Mucosa of gallbladder (tissue), 1 donor: ENCODE measurements around the gene ZNF319. TPM values are rescaled to one million over a fixed set of nuclear protein-coding genes. Genes with fewer than 3 reads are reported as not detected.

Experiments used
- DNase-seq: peaks from one replicate; pipeline ENCODE4 v3.0.0-alpha.2; 2020; ENCODE audit warnings: low spot score
- total RNA-seq: library from RNA; stranded (reverse); gene quantifications from one replicate; pipeline ENCODE4 v1.2.1, GENCODE V29; 2021
- donor health status: DM: no; HTN: no; CAD: no.

Gene ZNF319
- total RNA-seq, 1 donor from 2014 or later, result 12.1 TPM

- DNase-seq, result no peak
These were observed 44.1 kb downstream of the ZNF319 start for GRCh38 chr16:57956270-57956808.

DNA sequence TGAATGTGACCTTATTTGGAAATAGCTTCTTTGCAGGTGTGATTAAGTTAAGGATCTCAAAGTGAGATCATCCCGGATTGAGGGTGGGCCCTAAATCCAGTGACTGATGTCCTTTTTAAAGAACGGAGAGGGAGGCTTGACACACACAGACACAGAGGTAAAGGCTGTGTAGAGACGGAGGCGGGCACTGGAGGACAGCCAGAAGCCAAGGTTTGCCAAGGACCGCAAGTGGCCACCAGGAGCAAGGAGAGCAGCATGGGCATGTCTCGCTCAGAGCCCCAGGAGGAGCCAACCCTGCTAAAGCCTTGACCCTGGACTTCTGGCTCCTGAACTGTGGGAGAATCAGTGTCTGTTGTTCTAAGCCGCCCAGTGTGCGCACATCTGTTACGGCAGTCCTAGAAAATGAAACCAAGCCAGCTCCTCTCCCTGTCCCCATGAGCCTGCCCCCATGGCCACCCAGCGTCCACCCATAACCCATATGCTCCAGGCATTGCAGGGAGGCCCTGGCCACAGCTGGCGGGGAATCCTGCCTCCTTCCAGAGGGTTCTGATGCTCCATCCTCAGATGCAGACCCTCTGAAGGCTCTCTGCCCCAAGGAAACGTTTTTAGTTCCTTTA lies 44.8 kb downstream of the ZNF319 start:
- DNase-seq, result no peak

DNA sequence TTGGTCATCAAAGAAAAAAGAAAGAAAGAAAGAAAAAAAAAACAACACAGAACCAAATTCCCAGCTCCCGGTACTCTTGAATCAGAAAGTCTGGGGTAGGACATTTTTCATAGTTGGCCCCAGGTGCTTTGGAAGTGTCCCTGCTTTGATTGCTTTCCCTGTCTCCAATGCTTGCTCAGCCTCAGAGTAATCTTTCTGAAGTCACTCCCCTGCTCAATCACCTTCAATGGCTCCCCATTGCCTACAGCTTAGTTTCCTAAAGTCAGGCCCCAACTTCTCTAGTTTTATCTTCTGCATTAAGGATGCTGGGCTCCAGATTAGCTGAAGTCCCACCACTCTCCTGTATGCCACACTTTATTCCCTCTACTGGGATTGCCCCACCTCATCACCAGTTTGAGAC lies 46.6 kb downstream of the ZNF319 start:
- DNase-seq, result no peak

DNA sequence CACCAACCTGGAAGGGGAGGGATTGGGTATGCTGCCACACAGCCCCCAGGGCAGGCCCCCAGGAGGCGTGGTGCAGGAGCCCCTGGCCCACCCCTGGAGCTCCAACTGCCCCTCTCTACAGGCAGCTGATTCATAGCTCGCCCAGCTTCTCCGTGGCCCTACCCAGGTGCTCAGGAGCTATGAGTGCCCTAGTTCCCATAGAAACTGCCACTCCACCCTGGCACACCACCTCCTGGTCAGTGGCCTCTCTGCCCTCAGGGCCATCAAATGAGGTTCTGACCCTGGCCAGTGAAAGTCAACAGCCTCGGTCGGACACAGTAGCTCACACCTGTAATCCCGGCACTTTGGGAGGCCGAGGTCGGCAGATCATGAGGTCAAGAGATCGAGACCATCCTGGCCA lies 47.6 kb downstream of the ZNF319 start:
- DNase-seq, result no peak

DNA sequence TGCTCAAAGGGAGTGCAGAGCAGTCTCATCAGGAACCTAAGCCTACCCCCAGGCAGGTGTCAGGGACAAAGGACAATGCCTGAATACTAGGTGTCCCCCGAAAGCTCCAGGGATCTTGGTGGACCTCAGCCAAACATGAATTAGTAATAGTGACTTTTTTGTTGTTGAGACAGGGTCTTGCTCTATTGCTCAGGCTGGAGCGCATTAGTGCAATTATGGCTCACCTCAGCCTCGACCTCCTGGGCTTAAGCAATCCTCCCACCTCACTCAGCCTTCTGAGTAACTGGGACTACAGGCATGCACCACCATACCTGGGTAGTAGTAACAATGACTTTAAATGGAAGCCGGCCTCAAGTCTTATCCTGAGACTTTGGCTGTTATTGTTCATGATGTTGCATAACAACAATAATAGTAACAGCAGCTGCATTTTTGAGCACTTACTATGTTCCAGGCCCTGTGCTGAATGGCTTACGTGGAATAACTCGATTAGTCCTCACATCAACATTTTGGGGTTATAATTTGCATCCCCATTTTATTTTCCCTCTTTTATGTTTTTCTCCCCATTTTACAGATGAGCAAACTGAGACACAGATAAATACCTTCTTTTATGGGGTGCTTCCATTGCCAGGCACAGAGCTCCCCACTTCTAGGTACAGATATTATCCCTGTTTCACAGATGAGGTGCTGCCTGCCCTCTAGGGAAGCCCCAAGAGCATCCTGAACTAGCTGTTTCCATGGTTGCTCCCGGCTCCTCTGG lies 49.1 kb downstream of the ZNF319 start:
- no peak for DNase-seq

GRCh38 chr16:57950382-57950781 lies 50.1 kb downstream of the ZNF319 start:
- no peak for DNase-seq

DNA sequence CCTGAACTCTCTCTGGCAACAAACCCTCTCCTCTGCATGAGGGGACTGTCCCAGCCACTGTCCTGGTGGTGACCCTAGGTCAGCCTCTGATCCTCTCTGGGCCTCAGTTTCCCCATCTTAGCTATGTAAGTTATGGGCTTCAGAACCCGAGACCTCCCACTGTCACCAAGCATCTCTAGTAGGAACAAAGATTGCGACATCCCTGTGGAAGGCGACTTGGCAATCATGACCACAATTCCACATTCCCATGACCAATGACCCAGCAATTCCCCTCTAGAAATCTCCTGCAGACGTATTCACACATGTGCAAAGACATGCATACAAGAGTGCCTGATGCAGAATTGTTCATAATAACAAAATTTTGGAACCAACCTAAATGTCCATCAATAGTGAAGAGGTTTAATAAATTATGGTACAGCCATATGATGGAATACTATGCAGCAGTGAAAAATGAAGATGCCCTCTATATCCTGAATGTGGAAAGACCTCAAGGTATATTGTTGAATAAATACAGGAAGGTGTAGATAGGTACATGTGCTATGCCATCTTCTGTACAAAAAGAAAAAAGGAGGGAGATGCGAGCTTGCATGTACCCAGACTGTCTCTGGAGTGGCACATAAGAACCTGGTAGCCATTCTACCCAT lies 50.8 kb downstream of the ZNF319 start:
- no peak for DNase-seq

DNA sequence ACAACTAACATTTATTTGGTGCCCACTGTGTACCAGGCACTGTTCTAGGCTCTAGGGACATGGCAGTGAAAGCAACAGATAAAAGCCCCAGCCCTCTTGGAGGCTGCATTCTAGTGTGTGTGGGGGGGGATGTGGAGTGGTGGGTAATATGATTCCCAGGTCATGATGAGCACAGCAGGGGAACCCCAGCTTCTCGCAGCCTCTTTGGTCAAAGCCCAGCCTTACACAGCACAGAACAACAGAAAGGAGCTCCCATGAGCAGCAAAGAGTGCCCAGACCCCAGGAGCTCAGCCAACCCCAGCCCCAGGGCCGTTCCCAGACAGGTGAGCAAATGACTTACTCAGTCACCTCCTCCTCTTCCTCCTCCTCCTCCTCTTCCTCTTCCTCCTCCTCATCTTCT lies 51.5 kb downstream of the ZNF319 start:
- DNase-seq, result no peak

DNA sequence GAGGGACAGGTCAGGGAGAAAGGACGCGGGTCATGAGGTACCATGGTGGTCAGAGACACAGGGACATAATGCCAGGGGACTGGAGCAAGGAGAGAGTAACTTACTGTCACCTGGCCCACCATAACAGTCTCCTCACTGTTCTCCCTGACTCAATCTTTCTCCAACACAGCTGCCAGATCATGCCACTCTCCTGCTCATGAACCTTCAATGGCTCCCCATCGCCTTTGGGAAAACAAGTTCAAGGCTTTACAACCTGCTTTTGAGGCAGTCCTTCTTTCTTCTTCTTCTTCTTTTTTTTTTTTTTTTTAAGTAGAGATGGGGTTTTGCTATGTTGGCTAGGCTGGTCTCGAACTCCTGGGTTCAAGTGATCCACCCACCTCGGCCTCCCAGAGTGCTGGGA lies 52.4 kb downstream of the ZNF319 start:
- no peak for DNase-seq

DNA sequence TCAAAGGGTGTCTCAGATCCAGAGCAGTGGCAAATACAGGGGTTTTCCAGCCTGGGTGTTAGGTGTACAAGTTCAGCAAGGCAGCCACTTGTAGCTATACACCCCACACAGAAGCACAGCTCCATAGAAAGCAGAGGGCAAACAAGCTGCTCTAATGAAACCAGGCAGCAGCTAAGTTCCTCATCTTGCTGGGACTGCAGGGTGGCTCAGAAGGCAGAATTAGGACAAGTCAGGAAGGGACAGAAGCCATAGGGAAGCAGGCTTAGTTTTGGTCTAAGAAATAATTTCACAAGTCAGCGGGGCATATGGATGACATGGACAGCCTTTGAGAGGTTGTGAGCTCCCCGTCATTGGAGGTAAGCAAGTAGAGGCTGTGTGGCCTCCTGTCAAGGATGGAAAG lies 53.2 kb downstream of the ZNF319 start:
- no peak for DNase-seq

- no peak for DNase-seq
These were observed 54.2 kb downstream of the ZNF319 start for GRCh38 chr16:57946181-57946801.

- DNase-seq, result no peak
These were observed 54.7 kb downstream of the ZNF319 start for GRCh38 chr16:57945740-57946138.

- DNase-seq, result no peak
These were observed 55.3 kb downstream of the ZNF319 start for GRCh38 chr16:57944970-57945739.

Other genes starting within 250 kb of the ZNF319 start
- gene KIFC3, start 198.2 kb downstream of the ZNF319 start, total RNA-seq, result 39.3 TPM
- 0.29 TPM for gene CNGB1, start 29.5 kb downstream of the ZNF319 start, total RNA-seq
- gene USB1, start 735 bp upstream of the ZNF319 start, total RNA-seq, result 42.4 TPM
- 109 TPM for gene MMP15, start 25.1 kb upstream of the ZNF319 start, total RNA-seq
- gene CFAP20, start 128.7 kb upstream of the ZNF319 start, total RNA-seq, result 20.9 TPM
- gene CSNK2A2, start 197.4 kb upstream of the ZNF319 start, total RNA-seq, result 58.5 TPM